Hepatocyte (in vitro differentiated cells): ENCODE results near the gene ATP1A2. TPM values are rescaled to one million over a fixed set of nuclear protein-coding genes. Genes with fewer than 3 reads are reported as not detected.

Experiments used
- DNase-seq: peaks from one replicate; pipeline ENCODE4 v3.0.0-alpha.2; 2016; ENCODE audit warnings: low spot score
- H2AFZ ChIP-seq: fragments of 200-600 bp; sonication (generic); 2 replicates; pipeline ENCODE4 v1.6.0; 2016; ENCODE audit warnings: antibody characterized with exemption, mild to moderate bottlenecking
- H3K27ac ChIP-seq: fragments of 200-600 bp; sonication (generic); 2 replicates; pipeline ENCODE4 v1.5.1; 2016; ENCODE audit warnings: mild to moderate bottlenecking
- H3K27me3 ChIP-seq: fragments of 200-600 bp; sonication (generic); 2 replicates; pipeline ENCODE4 v1.6.1; 2016
- H3K36me3 ChIP-seq: fragments of 200-600 bp; sonication (generic); replicated peaks from 2 replicates; pipeline ENCODE4 v1.5.1; 2016; ENCODE audit warnings: low read depth; ENCODE audit not compliant: insufficient read depth
- H3K4me1 ChIP-seq: fragments of 200-600 bp; sonication (generic); 2 replicates; pipeline ENCODE4 v1.5.1; 2016; ENCODE audit warnings: mild to moderate bottlenecking, moderate library complexity; ENCODE audit not compliant: insufficient read depth
- H3K4me2 ChIP-seq: fragments of 200-600 bp; sonication (generic); 2 replicates; pipeline ENCODE4 v1.6.0; 2016
- H3K4me3 ChIP-seq: fragments of 200-600 bp; sonication (generic); 2 replicates; pipeline ENCODE4 v1.5.1; 2016; ENCODE audit warnings: mild to moderate bottlenecking
- H3K79me2 ChIP-seq: fragments of 200-600 bp; sonication (generic); 2 replicates; pipeline ENCODE4 v1.6.0; 2017; ENCODE audit warnings: mild to moderate bottlenecking
- H3K9me2 ChIP-seq: fragments of 200-600 bp; sonication (generic); replicated peaks from 2 replicates; pipeline ENCODE4 v1.6.0; 2017; ENCODE audit warnings: mild to moderate bottlenecking; ENCODE audit not compliant: insufficient read depth
- H3K9me3 ChIP-seq: fragments of 200-600 bp; sonication (generic); 2 replicates; pipeline ENCODE4 v1.5.1; 2016; ENCODE audit warnings: low read depth, mild to moderate bottlenecking
- H4K20me1 ChIP-seq: fragments of 200-600 bp; sonication (generic); 2 replicates; pipeline ENCODE4 v1.6.0; 2016; ENCODE audit warnings: mild to moderate bottlenecking; ENCODE audit not compliant: insufficient read depth, poor library complexity, severe bottlenecking
- CTCF ChIP-seq: fragments of 200-600 bp; sonication (generic); IDR thresholded peaks from 2 replicates; pipeline ENCODE4 v1.5.1; 2016; ENCODE audit warnings: antibody characterized with exemption, mild to moderate bottlenecking; ENCODE audit not compliant: poor library complexity
- EZH2 ChIP-seq: fragments of 200-600 bp; sonication (generic); IDR thresholded peaks from 2 replicates; pipeline ENCODE4 v1.6.1; 2016; ENCODE audit warnings: antibody characterized with exemption, mild to moderate bottlenecking, borderline replicate concordance
- EZH2phosphoT487 ChIP-seq: fragments of 200-600 bp; sonication (generic); IDR thresholded peaks from one replicate; pipeline ENCODE4 v1.6.1; 2018; ENCODE audit warnings: antibody characterized with exemption, mild to moderate bottlenecking, low read depth, moderate library complexity; ENCODE audit not compliant: unreplicated experiment, severe bottlenecking
- WGBS: methylation state at CpG from one replicate; pipeline ENCODE4 v1.1.6; 2016; ENCODE audit warnings: low lambda C conversion rate; ENCODE audit errors: missing lambda C conversion rate; 5-methylcytosine and 5-hydroxymethylcytosine counted together
- polyA plus RNA-seq: library from polyadenylated mRNA; unstranded; fragments of >200 nt; fragmentation: Nextera tagmentation; extraction: Ambion mirVana; gene quantifications from 2 replicates; pipeline ENCODE4 v1.2.1, GENCODE V29; 2016
- total RNA-seq: library from RNA; depleted of rRNA; stranded (reverse); fragments of >200 nt; gene quantifications from 2 replicates; pipeline ENCODE4 v1.2.3, GENCODE V29; 2014

ATP1A2 gene
- total and polyA plus RNA-seq, 2 experiments from 2014 or later: 1.5 to 2.9 TPM

- WGBS: 66% methylated on average over 2 of the region's 2 CpGs
- no peaks in the 10 kb centered on the region for H3K27me3 ChIP-seq
- H2AFZ ChIP-seq: no peak overlapping the region
- no peaks in the 10 kb centered on the region for H3K4me1 ChIP-seq
- no peak overlapping the region for H3K4me2 ChIP-seq
- DNase-seq: peak; percentile 26
- TF ChIP-seq EZH2phosphoT487 (no peak), EZH2 (no peak), CTCF (no peak)
- H3K4me3 ChIP-seq: no peak overlapping the region
- no peaks in the 10 kb centered on the region for H3K79me2 ChIP-seq
- no peaks in the 10 kb centered on the region for H3K36me3 ChIP-seq
- peak overlapping the region; percentile 84 for H3K27ac ChIP-seq
- no peaks in the 10 kb centered on the region for H3K9me2 ChIP-seq
- no peaks in the 10 kb centered on the region for H4K20me1 ChIP-seq
- no peaks in the 10 kb centered on the region for H3K9me3 ChIP-seq
Observed at GRCh38 chr1:160177231-160177630, 61.7 kb downstream of the ATP1A2 start.

GRCh38 chr1:160177667-160178066 is 62.1 kb downstream of the ATP1A2 start:
- Histone ChIP-seq H3K4me2 (no peak overlapping the region), H3K9me3 (no peaks in the 10 kb centered on the region), H3K36me3 (no peaks in the 10 kb centered on the region), H3K79me2 (no peaks in the 10 kb centered on the region), H3K27me3 (no peaks in the 10 kb centered on the region), H4K20me1 (no peaks in the 10 kb centered on the region), H3K4me1 (no peaks in the 10 kb centered on the region), H3K9me2 (no peaks in the 10 kb centered on the region), H3K4me3 (no peak overlapping the region), H2AFZ (no peak overlapping the region), H3K27ac (peak overlapping the region; percentile 84)
- no peak for TF ChIP-seq CTCF
- no peak for TF ChIP-seq EZH2
- TF ChIP-seq EZH2phosphoT487: no peak
- DNase-seq: no peak
- WGBS: 43% methylated on average over 1 of the region's 1 CpG

- Histone ChIP-seq H3K36me3 (no peaks in the 10 kb centered on the region), H3K27ac (peak overlapping the region; percentile 0), H3K27me3 (no peaks in the 10 kb centered on the region), H3K4me1 (no peaks in the 10 kb centered on the region), H3K4me2 (no peak overlapping the region), H2AFZ (no peak overlapping the region), H3K4me3 (no peak overlapping the region), H3K9me2 (no peaks in the 10 kb centered on the region), H3K79me2 (no peaks in the 10 kb centered on the region), H4K20me1 (no peaks in the 10 kb centered on the region), H3K9me3 (no peaks in the 10 kb centered on the region)
- 100% methylated on average over 2 of the region's 2 CpGs for WGBS
- no peak for DNase-seq
- no peak for TF ChIP-seq EZH2phosphoT487
- no peak for TF ChIP-seq CTCF
- no peak for TF ChIP-seq EZH2
Observed at GRCh38 chr1:160178731-160179130, 63.2 kb downstream of the ATP1A2 start.

- Histone ChIP-seq H3K27ac (no peak overlapping the region), H3K9me2 (no peaks in the 10 kb centered on the region), H3K9me3 (no peaks in the 10 kb centered on the region), H3K4me3 (no peak overlapping the region), H3K4me2 (no peak overlapping the region), H3K79me2 (no peaks in the 10 kb centered on the region), H3K36me3 (no peaks in the 10 kb centered on the region), H3K4me1 (no peaks in the 10 kb centered on the region), H3K27me3 (no peaks in the 10 kb centered on the region), H4K20me1 (no peaks in the 10 kb centered on the region), H2AFZ (no peak overlapping the region)
- TF ChIP-seq EZH2phosphoT487: no peak
- no peak for TF ChIP-seq CTCF
- no peak for TF ChIP-seq EZH2
- WGBS: 98% methylated on average over 4 of the region's 4 CpGs
- no peak for DNase-seq
Observed at GRCh38 chr1:160179336-160179735, 63.8 kb downstream of the ATP1A2 start.
